ENCODE measurements around the gene CYP2W1.
"Not testable (repeated sequence)": the region's sequence is repeated elsewhere in the genome, so short reads cannot be mapped to it uniquely, and the experiment has no call there.

The CYP2W1 gene

DNA sequence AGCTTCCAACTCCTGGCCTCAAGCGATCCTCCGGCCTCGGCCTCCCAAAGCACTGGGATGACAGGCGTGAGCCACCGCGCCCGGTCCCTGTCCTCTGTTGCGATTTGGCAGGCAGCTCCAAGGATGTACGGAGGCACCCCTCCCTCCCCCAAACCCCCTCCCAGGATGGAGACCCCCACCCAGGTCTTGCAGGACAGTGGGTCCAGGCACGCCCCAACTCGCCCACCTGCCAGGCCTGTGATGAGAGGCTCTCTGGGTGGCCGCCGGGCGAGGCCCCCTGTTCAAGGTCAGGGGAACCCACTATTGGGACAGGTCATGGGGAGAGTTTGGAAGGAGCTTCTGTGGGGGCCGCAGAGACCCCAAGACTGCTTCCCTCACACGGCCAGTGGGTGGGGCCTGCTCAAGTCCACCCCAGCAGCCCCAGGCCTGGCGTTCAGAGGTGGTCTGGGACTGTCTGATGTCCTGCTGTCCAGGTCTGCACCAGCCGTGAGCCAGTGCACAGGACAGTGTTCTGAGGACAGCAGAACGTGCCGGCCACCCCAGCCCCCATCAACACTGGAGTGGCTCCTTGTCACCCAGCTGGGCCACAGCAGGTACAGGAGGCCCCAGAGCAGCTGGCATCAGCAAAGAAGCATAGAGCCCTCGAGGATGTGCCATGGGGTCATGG, 31.0 kb upstream of the CYP2W1 start:
- FAIRE-seq, result no peak

DNA sequence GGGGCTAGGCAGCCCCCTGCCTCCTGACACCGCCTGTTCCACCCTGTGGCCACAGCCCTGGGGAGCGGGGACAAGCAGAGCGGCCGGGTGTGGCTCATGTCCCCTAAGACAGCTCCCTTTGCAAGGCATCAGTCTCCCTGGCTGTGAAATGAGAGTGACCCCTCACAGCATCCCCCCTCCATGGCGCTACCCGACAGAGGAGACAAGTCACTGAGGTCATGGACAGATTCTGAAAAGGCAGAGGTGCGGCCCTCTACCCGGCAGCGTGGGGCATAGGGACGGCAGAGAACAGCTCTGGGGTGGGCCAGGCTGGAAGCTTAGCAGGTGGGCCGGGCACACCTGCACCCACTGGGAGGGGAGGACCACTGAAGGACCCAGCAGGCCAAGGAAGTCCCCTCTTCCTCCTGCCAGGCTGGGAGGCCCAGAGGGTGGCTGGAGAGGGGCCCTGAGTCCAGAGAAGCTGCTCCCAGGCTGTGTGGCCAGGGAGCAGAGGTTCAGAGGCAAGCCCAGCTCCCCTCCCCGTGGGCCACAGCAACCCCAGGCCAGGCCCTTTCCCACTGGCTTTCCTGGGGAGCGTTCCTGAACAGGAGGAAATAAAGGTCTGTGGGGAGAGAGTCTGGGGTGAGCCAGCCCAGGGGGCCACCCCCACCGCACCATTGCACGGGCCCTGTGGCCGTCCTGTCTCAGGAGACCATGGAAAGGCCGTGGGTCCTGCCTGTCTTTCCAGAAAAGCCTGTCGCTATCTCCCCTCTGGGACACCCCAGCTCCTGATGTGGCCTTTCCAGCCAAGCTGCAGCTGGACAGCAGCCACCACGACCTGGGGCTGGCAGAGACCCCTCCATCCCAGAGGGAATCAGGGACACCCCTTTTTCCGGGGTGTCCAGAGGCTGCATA, 30.2 kb upstream of the CYP2W1 start:
- FAIRE-seq, result no peak

DNA sequence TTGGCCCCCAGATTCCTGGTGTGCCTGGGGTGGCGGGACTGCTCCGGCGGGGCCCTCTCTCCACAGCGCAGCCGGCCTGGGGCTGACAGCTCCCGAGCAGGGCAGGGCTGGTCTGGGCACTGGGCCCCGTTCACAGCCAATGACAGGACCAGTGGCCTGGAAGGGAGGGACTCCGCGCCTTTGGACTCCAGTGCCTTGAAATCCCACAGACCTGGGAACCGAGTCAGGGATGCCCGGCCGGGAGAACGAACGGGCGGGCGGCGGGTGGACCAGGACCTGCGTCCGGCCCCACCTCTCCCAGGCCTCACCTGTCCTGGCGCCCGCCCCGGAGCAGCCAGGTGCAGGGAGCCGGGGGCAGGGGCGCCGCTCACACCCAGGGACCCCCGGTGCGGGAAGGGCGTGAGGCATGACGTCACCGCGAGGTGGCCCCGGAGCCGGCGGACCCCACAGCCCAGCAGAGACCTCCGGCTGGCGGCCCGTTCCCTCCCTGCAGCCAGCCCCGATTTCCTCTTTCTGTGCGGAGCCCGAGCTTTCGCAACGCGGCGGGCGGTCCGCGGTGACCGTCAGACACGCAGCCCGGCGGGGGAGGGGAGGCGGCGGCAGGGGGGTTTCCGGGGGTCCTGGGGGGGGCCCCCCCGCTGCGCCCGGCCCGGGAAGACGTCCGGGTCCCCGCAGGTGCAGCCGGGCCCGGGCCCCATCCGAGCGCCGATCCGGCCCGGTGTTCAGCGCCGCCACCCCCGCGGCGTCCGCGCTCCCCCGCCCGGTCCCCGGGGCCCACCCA, 29.2 kb upstream of the CYP2W1 start:
- FAIRE-seq, result no peak

DNA sequence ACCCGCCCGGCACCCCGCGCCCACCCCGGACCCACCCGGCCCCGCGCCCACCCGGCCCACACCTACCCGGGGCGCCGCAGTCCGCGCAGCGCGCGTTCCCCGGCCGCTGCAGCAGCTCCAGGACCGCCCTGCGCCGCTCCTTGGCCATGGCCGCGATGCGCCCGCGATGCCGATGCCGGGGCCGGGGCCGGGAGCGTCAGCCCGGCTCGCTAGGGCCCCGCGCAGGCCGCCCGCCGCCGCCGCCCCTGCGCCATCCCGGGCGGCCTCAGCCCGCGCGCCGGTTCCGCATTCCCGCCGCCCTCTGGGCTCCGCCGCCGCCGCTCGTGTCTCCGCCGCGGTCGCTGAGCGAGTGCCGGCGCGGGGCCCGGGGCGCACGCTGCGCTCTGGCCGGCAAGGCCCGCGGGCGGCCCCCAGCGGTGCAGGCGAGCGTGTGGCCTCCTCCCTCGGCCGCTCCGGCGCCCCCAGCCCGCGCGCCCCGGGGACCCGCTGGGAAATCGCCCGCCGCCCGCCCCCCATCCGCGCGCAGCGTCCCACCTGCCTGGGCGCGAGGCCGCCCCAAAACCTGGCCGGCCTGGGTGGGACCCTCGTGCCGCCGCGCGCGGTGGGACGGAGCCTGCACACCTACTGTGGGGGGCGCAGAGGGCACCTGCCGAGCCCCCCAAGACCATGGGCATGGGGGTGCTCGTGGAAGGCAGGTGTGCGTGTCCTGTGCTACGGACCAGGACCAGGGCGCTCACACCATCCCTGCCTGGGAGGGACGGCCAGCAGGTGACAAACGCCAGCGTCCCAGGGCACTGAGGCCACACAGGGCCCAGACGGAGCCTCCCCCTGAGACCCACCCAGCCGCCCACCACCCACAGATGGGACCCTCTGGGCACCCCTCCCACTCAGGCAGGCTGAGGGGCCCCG, 28.4 kb upstream of the CYP2W1 start, which contains the start of gene ADAP1:
TSS of gene ADAP1 (minus strand) at position 351 of the 909 bp plus-strand sequence. CDS start at position 148, 203 bp downstream.
- no peak for FAIRE-seq

DNA sequence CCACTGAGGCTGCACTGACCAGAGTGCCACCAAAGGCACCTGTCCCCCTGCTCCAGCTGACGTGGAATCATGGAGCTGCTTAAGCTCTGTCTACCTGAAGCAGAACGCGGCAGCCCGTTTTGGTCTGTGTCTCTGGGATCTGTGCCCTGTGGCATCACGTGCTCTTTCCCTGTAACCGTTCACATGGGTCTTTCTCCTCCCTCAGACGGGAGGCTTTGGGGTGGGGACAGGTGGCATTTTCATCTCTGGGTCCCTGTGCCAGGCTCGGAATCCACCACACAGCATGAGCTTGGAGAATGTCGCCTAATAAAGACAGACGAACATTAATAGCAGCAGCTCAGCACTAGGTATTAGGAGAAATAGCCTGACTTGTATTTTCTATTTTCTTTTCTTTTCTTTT, 26.9 kb upstream of the CYP2W1 start:
- no peak for FAIRE-seq

DNA sequence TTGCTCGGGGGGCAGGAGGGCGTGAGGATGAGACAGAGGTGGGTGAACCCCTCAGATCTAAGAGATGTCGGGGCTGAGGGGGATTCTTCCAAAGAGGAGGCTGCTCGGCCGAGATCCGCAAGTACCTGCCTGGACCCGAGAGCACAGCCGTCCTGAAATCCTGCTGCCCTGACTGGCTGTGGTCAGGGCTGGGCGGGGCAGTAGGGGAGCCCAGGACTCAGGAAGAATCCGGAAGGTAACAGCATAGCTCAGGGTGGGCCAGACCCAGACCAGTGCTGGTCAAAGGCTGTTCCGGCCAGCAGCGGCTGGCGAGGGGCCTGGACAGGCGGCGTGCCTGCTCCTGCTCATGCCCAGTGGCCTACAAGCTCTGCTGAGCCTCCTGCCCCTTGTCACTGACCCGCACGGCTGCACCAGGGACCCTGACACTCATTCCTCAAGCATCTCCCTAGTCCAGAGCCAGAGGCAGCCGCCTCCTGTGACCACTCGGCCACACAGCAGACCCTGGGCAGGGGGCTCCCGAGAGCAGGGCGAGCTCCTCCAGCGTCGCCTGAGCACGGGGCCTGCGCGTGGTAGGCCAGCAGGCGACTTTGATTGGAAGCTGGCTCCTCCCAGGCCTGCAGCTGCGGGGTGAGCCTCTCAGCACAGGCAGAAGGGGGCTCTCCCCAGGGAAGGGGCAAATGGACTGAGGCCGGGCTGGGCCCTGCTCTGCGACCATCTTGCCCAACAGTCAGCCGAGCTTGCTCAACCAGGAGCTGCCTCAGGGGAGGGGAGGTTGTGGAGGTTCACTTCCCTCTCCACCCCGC, 25.4 kb upstream of the CYP2W1 start:
- no peak for FAIRE-seq

DNA sequence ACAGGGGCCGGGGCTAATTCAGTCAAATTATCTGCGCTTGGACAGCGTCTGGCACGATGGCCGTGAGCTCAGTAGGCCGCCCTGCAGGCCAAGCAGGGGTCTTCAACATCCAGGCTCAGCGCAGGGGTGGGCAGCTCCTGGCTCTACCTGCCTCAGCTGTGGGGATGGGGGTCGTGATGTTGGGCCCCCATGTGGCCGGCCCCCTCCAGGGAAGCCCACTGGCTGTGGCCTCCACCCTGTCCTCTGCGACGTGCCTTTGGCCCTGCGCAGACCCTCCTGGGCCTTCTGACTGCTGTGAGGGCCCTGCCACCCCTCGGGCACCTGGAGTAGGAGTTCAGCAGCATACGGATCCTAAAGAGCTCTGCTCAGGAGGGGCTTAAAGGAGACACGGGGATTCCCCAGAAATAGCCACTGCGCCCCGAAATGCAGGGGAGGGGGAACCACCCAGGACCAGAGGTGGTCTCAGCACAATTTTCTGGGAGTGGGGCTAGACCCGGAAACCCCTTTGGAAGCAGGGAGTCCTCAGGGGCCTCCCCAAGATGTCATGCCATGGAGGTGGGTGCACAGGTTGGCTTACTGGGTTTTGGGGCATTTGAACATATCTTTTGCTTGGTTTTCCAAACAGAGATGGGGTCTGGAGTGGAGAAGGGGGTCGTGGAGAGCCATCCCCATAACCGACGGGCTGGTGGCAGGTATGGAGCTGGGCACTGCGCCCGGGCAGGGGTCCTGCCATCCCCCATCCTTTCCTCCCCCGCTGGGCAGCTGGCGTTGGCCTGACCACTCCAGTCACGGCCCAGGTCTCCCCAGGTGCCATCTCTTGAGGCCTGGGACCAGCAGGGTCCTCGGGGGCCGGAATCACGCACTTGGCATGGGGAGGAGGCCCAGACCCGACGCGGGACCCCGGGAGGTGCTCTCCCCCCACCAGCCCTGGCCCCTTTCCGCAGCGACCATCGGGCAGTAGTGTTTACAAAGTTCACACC, 24.5 kb upstream of the CYP2W1 start:
- no peak for FAIRE-seq

DNA sequence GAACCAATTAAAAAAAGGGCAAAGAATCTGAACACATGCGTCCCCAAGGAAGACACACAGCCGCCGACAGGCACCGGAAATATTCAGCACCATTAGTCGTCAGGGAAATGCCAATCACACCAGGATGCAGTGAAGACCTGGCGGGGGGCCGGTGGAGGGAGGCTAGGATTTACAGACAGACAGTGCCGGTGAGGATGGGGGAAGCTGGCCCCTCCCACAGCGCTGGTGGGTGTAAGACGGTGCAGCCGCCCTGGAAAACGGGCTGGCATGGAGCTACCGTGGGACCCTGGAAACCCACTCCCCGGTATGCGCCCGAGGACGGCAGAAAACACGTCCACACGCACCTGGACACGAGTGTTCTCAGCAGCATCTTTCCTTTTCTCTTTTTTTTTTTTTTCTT, 23.7 kb upstream of the CYP2W1 start:
- no peak for FAIRE-seq

DNA sequence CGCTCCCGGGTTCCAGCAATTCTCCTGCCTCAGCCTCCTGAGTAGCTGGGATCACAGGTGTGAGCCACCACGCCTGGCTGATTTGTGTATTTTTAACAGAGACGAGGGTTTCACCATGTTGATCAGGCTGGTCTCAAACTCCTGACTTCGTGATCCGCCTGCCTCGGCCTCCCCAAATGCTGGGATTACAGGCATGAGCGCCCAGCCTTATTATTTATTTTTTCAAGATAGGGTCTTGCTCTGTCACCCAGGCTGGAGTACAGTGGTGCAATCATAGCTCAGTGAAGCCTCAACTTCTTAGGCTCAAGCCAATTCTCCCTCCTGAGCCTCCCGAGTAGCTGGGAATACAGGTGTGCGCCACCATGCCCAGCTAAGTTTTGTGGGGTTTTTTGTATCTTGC, 23.2 kb upstream of the CYP2W1 start:
- not testable (repeated sequence) for FAIRE-seq

DNA sequence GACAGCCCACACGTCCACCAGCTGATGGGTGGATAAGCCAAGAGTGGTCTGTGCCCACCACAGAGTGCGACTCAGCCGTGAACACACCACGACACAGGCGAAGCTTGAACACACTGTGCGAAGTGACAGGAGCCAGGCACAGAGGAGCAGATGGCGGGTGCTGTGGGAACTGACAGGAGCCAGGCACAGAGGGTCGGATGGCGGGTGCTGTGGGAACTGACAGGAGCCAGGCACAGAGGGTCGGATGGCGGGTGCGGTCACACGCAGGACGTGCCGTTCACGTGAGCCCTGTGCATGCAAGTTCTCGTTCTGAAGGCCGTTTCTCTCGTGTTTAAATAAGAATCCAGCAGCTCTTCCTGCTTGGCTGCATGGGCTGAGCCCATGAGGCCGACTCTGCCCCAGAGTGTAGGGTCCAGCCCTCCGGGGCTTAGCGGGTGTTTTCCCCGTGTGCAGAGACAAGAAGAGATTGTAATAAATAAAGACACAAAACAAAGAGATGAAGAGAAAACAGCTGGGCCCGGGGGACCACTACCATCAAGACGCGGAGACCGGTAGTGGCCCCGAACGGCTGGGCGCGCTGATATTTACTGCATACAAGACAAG, 22.6 kb upstream of the CYP2W1 start:
- no peak for FAIRE-seq

DNA sequence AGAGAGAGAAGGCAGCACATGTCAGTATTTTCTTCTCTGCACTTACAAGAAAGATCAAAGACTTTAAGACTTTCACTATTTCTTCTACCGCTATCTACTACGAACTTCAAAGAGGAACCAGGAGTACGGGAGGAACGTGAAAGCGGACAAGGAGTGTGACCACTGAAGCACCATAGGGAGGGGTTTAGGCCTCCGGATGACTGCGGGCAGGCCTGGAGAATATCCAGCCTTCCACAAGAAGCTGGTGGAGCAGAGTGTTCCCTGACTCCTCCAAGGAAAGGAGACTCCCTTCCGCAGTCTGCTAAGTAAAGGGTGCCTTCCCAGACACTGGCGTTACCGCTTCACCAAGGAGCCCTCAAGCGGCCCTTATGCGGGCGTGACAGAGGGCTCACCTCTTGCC, 22.0 kb upstream of the CYP2W1 start:
- FAIRE-seq, result not testable (repeated sequence)

DNA sequence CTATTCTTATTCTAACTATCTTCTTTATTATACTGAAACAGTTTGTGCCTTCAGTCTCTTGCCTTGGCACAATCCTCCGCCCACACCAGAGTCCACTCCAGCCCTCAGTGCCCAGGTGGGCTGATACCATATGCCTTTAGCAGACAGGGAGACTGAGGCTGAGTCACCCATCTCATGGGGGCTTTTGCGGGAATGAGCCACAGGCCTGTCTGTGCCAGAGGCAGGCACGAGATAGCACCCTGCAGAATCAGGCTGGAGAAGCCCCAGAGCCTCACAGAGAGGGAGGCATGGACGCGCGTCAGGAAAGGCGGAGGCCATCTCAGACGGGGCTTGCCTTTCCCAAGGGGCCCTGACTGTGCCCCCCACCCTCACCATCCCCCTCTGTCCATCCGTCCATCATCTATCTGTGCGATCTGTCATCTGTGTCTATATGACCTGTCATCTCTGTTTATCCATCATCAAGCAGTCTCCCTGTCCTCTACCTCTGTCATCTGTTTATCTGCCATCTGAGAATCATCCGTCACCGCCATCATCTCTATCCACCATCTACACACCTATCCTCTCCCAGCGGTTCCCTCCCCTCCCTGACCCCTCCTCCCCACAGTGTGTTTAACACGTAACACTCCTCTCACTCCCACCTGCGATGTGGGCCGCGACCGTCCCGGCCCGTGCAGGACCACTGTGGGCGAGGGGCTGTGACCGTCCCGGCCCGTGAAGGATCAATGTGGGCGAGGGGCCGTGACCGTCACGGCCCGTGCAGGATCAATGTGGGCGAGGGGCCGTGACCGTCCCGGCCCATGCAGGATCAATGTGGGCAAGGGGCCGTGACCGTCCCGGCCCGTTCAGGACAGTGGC, 21.2 kb upstream of the CYP2W1 start:
- no peak for FAIRE-seq

DNA sequence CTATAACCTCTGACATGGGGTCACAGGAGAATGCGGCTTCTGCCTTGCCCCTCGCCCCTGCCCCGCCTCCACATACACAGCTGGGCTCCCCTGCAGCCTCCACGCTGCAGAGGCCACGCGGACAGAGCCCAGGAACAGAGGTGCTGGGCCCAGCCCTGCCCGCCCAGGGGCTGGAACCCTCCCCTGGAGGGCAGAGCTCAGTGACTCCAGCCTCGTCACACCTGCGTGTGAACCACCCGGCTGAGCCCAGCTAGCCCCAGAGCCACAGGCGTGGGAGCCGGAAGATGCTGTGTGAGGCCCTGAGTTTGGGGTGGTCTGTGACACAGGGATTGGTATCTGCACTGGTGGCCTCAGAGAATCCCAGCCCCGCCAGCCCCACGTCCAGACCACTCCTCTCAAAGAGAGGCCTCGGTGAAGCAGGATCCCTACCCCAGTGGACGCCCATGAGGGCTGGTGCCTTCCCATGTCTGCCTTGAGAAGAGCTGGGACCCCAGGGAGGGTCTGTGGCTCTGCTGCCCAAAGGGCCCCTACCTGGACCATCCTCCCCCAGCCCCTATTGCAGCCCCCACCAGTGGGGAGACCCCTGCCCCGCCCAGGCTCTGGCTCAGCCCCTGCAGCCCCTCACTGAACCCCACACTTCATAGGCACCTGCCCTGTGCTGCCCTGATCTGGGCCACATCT, 20.4 kb upstream of the CYP2W1 start:
- no peak for FAIRE-seq

DNA sequence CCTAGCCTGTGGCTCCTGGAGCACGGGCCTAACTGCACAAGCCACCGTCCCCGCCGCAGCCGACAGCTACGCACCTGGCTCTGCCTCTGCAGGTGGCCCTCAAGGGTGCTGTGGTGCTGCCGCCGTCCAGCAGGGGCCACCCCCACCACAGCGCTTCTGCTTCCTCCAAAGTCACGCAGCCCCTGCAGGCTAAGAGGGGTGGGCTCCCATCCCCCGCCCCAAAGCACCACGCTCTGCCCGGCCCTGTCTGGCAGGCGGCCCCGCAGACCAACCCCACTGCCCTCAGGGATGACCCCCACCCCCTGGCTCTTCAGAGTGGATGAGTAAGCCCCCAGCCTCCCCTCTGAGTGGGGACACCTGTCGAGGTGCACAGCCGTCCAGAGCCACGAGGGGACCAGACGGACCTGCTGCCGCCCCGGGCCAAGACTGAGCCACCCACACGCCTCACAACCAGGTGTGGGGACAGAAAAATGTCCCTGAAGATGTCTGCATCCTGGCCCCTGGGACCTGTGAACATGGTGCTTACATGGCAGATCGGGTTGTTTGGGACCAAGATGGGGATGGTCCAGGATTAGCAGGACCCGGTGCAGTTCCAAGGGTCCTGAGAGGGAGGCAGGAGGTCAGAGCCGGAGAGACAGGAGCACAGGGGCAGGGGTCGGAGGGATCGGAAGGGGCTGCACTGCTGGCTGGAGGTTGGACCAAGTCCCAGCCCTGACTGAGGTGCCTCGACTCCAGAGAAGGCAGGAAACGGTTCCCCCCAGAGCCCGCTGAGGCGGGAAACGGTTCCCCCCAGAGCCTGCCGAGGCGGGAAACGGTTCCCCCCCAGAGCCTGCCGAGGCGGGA, 19.5 kb upstream of the CYP2W1 start:
- FAIRE-seq, result no peak

DNA sequence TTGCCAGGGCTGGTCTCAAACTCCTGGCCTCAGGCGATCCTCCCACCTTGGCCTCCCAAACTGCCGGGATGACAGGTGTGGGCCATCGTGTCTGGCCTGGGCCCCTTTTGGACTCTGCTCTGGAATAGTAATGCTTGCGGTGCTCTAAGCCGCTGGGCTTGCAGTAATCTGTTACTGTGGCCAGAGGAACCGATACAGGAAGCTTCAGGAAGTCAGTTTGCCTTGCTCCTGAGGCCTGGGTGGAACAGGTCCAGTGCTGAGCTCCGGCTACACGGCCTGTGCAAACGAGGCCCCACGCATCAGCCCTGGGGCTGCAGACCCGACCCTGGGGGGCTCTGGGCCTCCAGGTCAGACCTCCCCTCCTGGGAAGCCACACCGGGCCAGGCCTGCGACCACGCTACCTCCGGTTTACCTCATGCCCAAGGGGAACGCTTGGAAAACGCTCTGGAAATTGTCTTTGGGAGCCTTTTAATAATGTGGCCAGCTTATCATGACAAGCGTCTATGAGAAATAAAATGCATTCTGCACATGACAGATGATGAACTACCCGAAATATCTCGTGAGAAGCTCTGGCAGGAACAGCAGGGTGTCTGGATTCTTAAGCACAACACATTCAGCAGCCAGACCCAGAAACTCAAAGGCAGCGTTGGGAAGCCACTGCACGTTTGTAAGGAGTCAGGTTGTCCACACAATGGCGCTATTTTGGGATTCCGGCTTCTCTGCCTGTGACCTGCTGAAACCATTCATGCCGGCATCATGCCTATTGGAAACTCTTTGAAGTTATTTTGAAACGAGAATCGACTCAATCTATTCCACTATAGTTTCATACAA, 18.4 kb upstream of the CYP2W1 start:
- no peak for FAIRE-seq
